Gastroesophageal sphincter (tissue), 3 donors: ENCODE results near the gene LONP2.

Experiments used
- EP300 ChIP-seq: sonication (generic); formaldehyde crosslinking; IDR thresholded peaks from one replicate; pipeline ENCODE4 v1.6.1; 2017; ENCODE audit warnings: antibody characterized with exemption, mild to moderate bottlenecking
- POLR2A ChIP-seq, 2 donors: fragments of 450-650 bp; IDR thresholded peaks; one replicate each; pipeline ENCODE4 v1.6.1; 2017; ENCODE audit warnings: antibody characterized with exemption in 2 of 2, mild to moderate bottlenecking in 2 of 2, moderate library complexity in 1 of 2
- POLR2AphosphoS5 ChIP-seq: sonication (generic); formaldehyde crosslinking; IDR thresholded peaks from one replicate; pipeline ENCODE4 v1.6.1; 2017; ENCODE audit warnings: antibody characterized with exemption
- TF ChIP-seq, protein P1 (sequence below), 4 experiments: fragments of 200-600 bp in 2 of 4; fragments of 450-650 bp in 2 of 4; sonication (generic) in 1 of 4; IDR thresholded peaks; one replicate each; pipeline ENCODE4 v1.5.1; 2017 to 2019; ENCODE audit warnings: antibody characterized with exemption in 4 of 4, mild to moderate bottlenecking in 2 of 4, moderate library complexity in 2 of 4

DNA sequence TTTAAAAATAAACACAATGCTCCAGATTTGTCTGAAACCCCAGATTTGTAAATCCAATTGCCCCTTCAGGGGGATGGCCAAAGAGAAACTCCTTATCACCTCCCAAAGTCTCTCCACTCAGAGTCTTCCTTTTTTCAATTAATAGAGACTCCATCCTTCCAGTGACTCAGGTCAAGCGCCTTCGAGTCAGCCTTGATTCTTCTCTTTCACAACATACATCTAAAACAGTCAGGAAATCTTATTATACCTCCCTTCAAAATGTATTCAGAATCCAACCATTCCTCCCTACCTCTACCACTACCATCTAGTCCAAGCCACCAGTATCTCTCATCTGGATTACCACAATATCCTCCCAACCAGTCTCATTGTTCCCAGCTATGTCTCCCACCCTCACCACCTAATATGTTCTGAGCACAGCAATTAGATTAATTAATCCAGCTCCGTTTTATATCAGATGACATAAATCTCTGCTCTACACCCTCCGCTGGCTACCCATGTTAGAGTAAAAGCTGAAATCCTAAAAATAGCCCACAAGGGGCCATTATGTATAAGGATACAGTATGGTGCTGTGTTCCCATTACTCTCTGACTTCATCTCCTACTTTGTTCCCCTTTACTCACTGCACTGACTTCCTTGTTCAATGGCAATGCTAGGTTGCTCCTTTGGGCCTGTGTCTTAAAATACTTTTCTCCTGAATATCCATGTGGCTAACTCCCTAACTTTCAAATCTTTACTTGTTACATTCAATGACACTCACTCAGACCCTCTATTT is 129.3 kb downstream of the LONP2 start:
- TF ChIP-seq, protein P1, sequence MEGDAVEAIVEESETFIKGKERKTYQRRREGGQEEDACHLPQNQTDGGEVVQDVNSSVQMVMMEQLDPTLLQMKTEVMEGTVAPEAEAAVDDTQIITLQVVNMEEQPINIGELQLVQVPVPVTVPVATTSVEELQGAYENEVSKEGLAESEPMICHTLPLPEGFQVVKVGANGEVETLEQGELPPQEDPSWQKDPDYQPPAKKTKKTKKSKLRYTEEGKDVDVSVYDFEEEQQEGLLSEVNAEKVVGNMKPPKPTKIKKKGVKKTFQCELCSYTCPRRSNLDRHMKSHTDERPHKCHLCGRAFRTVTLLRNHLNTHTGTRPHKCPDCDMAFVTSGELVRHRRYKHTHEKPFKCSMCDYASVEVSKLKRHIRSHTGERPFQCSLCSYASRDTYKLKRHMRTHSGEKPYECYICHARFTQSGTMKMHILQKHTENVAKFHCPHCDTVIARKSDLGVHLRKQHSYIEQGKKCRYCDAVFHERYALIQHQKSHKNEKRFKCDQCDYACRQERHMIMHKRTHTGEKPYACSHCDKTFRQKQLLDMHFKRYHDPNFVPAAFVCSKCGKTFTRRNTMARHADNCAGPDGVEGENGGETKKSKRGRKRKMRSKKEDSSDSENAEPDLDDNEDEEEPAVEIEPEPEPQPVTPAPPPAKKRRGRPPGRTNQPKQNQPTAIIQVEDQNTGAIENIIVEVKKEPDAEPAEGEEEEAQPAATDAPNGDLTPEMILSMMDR (IDR thresholded peaks at IDR 0.05), result no peak
- TF ChIP-seq POLR2AphosphoS5 (no peak), POLR2A (IDR thresholded peaks at IDR 0.05) (no peak), EP300 (no peak)
